NCI-H524 treated with DMSO at 0.1 percent for 48 hours (cell line): Measurements from ENCODE around the gene SLC5A10.

Experiments used
- DNase-seq: peaks from one replicate; lab custom pipeline; 2025; lab: John Stamatoyannopoulos, UW

SLC5A10 gene

GRCh38 chr17:18984273-18985114 is 32.5 kb downstream of the SLC5A10 start:
- no peak for DNase-seq

DNA sequence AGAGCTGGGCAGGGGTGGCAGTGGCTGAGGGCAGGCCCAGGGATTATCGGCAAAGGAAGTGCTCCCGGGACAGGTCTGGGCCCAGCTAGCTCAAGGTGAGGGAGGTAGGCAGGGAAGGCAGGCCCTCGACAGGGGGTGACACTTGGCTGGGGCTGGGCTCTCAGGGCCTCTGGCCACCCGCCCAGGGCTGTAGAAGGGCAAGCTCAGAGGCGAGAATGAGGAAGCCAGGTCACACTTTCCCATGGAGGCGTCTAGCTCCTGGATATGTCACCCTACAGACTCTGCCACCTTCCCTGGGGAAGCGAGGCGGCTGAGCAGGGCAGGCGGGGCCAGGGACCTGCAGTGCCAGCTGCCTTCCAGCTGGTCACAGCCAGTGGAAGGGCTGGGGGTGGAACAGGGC is 33.5 kb downstream of the SLC5A10 start:
- DNase-seq = no peak

DNA sequence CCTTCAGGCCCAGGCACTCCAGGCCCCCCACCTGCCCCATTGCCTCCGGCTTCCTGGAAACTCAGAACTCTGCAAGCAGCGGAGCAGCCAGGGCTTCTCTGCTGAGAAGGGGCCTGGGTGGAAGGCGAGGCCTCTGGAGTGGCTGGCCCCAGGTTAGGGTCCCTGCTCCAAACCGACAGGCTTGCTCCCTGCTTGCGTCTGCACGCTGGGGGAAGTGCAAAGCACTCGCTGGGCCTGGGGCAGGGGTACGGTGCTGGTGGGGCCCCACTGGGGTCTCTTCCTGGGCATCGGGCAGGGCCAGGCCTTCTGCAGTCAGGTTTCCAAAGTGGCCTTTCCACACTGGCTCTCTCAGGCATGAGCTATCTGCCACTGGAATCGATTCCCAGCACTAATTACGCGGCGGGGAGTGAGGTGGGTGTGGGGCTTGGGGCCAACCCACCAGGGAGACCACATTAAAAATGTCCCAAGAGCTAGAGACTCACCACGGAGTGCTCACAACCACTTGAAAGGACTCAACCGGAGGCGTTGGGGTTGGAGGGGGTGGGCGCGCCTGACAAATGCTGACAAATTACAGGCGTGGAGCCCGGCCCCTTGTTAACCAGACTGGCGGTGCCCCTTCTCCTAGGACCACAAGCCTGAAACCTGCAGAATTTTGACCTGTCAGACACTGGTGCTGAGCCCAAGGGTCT is 34.7 kb downstream of the SLC5A10 start:
- DNase-seq = no peak

GRCh38 chr17:18987230-18987610 is 35.3 kb downstream of the SLC5A10 start:
- DNase-seq = no peak

GRCh38 chr17:18987862-18988545 is 36.0 kb downstream of the SLC5A10 start:
- no peak for DNase-seq

DNA sequence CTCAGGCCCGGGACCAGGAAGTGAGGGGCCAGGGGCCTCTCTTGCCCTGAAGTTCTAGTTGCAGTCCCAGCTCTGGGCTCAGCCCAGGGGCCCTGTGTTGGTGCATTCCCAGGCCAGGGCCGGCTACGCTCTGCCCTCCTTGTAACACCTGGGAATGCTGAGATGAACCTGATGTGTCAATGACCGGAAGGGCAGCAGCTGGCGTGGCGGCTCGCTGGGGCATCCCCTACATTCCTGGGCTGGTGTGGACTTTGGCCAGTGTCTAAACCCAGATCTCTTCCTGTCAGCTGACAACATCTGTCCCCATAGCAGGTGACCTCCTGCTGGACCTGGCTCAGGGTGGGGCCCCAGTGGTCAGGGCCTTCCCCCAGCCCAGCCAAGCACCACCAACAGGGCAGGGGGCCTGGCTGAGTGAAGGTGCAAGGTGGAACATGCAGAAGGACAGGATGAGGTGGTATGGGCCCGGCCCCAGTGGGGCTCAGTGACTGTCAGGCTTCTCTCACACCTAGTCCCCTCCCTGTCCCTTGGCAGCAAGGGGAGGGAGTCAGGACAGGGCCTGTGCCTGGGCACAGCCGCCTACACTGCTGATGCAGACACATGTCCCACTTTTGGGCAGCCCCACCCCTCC is 36.7 kb downstream of the SLC5A10 start:
- DNase-seq = no peak

DNA sequence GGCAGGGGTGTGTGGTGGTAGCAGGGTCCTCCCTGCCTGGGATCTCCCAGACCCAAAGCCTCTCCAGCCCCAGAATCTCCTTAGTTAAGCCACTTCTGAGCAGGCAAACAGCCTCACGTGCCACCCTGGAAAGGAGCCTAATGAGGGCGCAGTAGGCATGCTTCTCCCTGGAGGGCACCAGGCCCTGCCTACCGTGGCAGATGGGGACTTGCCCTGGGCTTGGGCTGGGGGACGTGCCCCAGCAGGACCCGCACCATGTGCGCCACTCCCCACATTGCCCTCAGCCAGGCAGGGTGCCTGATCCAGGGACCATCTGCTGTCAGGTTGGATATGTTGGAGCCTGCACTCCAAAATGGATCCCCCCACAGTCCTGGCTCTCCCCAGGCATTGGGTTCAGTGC is 38.4 kb downstream of the SLC5A10 start:
- DNase-seq = peak; percentile 88

DNA sequence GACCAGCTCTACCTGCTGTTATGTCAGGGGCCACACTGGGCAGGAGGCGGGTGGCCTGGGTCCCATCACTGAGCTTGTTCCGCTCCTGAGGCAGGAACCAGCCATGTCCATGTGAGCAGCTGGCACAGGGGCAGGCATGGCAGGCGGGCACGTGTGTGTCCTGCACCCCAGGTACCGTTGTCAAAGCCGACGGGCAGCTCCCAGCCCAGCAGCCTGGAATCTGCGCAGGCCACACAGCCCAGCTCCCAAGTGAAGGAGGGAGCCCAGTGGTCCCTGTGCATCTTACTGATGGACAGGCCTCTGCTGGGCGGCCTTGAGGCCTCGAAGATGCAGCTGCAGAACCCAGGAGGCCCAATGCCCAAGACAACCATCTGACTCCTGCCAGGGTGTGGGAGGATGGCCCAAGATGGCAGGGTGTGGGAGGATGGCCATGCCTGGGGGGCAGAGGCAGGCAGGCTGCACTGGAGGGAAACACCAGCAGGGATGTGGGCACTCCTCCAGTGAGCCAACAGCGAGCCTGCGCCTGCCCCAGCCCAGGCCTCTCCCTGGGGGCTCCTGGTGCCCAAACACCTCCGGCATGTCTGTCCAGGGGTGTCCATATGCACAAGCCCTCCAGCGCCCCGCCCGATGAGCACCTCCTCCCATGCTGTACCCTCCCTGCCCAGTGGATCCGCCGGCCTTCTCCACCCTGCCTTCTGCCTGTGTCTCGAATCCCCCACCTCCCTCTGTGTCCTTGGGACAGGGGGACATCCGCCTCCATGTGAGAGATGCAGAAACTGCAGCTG is 39.8 kb downstream of the SLC5A10 start:
- DNase-seq = no peak

- no peak for DNase-seq
These were observed 40.6 kb downstream of the SLC5A10 start for GRCh38 chr17:18992454-18993130.

DNA sequence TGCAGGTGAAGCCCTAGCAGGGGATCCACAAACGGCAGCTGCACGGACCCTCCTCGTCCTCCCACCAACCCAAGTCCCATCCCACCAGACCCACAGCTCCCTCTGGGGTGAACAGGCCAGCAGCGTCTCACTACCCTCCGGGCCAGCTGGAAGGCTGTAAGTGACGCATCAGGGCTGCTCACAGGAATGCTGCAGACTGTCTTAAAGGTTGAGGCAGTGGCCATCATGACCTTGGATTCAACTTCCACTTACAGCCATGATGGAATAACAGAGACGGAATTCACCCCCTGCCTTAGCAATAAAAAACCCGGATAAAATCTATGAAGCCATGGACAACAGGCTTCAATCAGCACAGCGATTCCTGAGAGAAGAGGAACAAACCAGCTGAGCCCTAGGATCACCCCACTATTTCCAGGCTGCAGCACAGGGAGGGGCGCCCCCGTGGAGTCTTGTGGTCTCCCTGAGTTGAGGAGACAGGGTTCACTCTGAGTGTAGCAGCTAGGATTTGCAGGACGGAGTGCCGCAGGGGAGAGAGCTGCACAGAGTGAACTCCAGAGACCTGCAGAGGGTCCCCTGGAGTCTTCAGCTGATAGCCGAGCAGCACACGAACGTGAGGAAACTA is 42.1 kb downstream of the SLC5A10 start:
- DNase-seq = no peak

GRCh38 chr17:18994631-18995030 is 42.7 kb downstream of the SLC5A10 start:
- DNase-seq = no peak

- DNase-seq = no peak
These were observed 43.3 kb downstream of the SLC5A10 start for GRCh38 chr17:18995220-18995619.

- no peak for DNase-seq
These were observed 44.5 kb downstream of the SLC5A10 start for GRCh38 chr17:18996458-18996857.

- DNase-seq = no peak
These were observed 45.8 kb downstream of the SLC5A10 start for GRCh38 chr17:18997650-18998196.

- DNase-seq = no peak
These were observed 47.4 kb downstream of the SLC5A10 start for GRCh38 chr17:18999394-18999793.

- no peak for DNase-seq
These were observed 47.9 kb downstream of the SLC5A10 start for GRCh38 chr17:18999911-19000310.

GRCh38 chr17:19000531-19001325 is 48.8 kb downstream of the SLC5A10 start:
- no peak for DNase-seq

DNA sequence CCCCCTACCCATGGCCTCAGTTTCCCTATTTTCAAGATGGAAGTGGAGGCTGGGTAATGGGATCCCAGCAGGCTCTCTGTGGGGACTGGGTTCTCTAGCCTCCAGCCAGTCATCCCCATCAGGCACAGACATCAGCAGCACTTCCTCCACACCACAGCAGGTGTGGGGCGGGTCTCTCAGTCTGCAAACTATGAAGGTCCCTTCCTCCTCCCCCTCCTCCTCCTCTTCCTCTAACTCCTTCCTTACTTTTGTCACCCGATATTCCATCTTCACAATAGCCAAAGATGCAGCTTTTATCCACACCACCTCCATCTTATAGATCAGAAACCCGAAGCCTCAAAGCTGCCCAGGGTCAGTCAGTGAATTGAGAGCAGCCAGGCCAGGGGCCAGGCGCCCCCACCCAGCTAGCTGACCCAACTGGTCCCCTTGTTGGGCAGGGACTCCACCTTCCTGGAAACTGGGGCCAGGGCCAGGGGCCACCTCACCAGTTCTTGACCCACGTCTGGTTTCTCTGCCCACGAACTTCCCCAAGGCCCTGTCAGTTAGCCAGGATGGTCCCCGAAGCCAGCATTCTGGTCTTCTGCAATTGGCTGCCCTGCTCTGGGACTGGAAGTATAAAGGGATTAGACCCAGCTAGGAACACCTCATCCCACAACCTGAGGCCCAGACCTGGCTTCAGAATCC is 50.1 kb downstream of the SLC5A10 start:
- DNase-seq = no peak
